D721Med (cell line): ENCODE measurements around the gene RNF130.

Experiments used
- DNase-seq: peaks from one replicate; pipeline ENCODE4 v3.0.0; 2011; ENCODE audit warnings: low spot score; ENCODE audit not compliant: insufficient read length
- FAIRE-seq: peaks from 2 replicates; lab custom pipeline; 2011; peaks lifted over from hg19 to GRCh38; lab: Jason Lieb, UNC
- TF ChIP-seq, protein P1 (sequence below): IDR thresholded peaks from 2 replicates; pipeline ENCODE4 v1.5.1; 2012; ENCODE audit warnings: mild to moderate bottlenecking, control low read depth; ENCODE audit not compliant: insufficient read depth; ENCODE audit errors: missing control alignments

Gene RNF130

DNA sequence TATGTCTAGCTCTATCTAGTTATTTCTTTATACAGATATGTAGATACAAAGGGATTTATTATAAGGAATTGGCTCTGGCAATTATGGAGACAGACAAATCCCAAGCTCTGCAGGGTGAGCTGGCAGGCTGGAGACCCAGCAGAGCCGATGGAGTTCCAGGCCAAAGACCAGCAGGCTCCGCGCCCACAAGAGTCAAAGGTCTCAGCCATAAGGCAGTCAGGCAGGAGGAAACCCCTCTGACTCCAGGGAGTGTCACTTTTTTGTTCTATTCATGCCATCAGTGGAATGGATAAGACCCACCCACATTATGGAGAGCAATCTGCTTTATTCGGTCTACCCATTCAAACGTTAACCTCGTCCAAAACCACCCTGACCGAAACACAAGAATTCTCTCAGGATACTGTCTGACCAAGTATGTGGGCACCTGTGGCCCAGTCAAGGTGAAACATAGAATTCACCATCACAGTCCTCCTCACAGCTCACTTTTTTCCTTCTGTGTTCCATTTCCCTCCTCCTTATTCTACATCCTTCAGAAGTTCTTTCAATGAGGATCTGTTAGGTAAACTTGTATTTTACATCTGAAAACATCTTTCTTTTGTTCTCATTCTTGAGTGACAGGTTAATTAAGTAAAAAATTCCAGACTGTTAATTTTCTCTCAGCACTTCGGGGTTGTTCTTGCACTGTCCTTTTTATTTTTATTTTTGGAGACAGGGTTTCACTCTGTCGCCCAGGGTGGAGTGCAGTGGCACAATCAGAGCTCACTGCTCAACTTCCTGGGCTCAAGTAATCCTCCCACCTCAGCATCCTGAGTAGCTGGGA, 21.2 kb downstream of the RNF130 start:
- DNase-seq: no peak
- TF ChIP-seq, protein P1, sequence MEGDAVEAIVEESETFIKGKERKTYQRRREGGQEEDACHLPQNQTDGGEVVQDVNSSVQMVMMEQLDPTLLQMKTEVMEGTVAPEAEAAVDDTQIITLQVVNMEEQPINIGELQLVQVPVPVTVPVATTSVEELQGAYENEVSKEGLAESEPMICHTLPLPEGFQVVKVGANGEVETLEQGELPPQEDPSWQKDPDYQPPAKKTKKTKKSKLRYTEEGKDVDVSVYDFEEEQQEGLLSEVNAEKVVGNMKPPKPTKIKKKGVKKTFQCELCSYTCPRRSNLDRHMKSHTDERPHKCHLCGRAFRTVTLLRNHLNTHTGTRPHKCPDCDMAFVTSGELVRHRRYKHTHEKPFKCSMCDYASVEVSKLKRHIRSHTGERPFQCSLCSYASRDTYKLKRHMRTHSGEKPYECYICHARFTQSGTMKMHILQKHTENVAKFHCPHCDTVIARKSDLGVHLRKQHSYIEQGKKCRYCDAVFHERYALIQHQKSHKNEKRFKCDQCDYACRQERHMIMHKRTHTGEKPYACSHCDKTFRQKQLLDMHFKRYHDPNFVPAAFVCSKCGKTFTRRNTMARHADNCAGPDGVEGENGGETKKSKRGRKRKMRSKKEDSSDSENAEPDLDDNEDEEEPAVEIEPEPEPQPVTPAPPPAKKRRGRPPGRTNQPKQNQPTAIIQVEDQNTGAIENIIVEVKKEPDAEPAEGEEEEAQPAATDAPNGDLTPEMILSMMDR: no peak
- no peak for FAIRE-seq

DNA sequence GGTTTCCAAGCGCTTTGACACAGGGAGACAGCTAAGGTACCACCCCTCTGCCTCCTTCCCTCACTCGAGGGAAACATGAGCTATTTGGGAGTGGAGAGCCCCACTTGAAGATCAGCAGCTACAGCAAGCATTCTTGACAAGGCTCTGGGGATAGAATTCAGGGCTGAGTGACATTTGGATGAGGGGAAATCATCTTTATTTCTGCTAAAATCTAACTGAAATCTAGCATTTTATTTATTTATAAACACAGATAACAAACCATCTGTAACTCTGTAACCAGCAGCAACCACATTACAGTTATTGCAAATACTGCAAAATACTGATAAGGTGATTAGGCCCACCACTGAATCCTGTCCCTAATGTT, 22.4 kb downstream of the RNF130 start:
- no peak for DNase-seq
- TF ChIP-seq, protein P1: no peak
- no peak for FAIRE-seq

DNA sequence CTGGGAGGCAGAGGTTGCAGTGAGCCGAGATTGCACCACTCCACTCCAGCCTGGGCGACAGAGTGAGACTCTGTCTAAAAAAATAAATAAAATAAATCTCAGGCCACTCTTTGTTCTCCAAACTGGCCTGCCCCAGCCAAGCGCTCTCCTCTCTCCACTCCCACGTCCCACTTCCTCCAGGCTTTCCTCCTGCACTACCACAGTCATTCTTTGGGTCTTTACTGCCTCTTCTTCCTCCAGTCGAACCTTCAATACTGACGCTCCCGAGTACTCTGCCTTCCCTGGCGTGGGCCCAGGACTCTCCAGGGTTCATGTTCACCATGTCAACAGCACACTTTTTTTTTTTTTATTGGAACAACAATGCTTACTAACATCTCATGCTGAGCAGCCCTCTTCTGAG, 23.9 kb downstream of the RNF130 start:
- no peak for FAIRE-seq
- no peak for DNase-seq
- TF ChIP-seq, protein P1: no peak

DNA sequence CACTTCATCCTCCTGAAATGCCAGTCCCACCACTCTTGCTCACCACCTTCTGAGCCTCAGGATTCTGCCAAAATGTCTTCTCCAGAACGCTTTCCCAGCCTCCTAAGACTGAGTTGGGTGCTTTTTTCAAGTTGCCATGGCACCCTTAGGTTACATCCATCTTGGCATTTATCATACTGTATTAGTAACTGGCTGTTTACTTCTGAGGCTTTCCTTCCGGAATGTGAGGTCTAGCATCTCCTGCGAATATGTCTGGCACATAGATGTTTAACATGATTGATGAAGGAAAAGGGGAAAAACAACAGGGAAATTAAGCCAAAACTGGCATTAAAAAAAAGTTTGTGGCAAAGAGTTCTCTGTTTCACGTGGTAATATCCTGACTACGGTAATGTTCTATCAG, 24.9 kb downstream of the RNF130 start:
- FAIRE-seq: no peak
- DNase-seq: no peak
- TF ChIP-seq, protein P1: no peak

DNA sequence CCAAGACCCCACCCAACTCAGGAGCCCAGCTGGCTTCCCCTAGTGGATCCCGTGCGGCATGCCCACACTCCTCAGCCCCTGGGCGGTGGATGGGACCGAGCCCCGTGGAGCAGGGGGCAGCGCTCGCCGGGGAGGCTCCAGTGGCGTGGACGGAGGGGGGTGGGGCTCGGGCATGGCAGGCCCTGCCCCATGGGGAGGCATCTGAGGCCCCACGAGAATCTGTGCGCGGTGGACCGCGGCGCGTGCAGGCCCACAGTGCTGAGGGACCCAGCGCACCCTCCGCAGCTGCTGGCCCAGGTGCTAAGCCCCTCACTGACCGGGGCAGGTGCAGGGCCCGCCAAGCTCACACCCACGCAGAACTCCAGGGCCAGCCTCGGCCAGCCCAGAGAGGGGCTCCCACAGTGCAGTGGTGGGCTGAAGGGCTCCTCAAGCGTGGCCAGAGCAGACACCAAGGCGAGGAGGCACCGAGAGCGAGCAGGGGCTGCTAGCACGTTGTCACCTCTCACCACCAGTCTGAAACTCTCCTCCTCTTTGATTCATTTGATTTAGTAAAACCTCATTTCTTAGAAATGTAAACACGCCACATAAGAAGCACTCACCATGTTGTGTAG, 25.6 kb downstream of the RNF130 start:
- no peak for FAIRE-seq

DNA sequence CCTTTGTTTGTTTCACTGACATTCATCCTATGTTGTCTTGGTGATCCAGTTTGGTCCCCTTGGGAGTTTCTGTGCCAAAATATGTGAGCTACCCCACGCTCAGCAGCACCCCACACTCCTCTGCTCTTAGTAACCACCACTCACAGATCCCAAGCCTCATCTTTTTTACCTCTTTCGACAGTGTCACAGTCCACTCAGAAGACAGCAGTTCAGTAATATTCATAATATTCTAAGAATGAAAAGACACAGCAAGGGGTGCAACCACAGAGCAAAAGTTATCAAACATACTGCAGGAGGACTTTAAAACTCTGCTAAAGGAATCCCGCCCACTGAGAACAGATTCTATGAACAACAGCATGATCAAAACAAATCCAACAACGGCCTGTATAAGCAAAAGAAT, 28.2 kb downstream of the RNF130 start:
- no peak for FAIRE-seq
- TF ChIP-seq, protein P1: no peak
- DNase-seq: no peak

More for the DNA sequence above, 25.6 kb downstream of the RNF130 start:
- no peak for DNase-seq
- TF ChIP-seq, protein P1: no peak
